ENCODE data around the gene TSPAN32.

TSPAN32 gene

GRCh38 chr11:2302896-2303626, 1.2 kb downstream of the TSPAN32 start:
- H3K4me1 Mint-ChIP-seq (ENCODE audit: low read depth) = peaks cover 66% of the 10 kb centered on the region
- H3K4me3 Mint-ChIP-seq = peak overlapping the region; percentile 89
- H3K27me3 Mint-ChIP-seq = no peaks in the 10 kb centered on the region
- H3K9me3 Mint-ChIP-seq = no peaks in the 10 kb centered on the region
- H3K27ac Mint-ChIP-seq = peak overlapping the region; percentile 87
- no peaks in the 10 kb centered on the region for H3K36me3 Mint-ChIP-seq (ENCODE audit: low read depth)

- H3K4me1 Mint-ChIP-seq (ENCODE audit: low read depth) = peaks cover 64% of the 10 kb centered on the region
- peak overlapping the region; percentile 87 for H3K27ac Mint-ChIP-seq
- peak overlapping the region; percentile 89 for H3K4me3 Mint-ChIP-seq
- no peaks in the 10 kb centered on the region for H3K27me3 Mint-ChIP-seq
- H3K9me3 Mint-ChIP-seq = no peaks in the 10 kb centered on the region
- H3K36me3 Mint-ChIP-seq (ENCODE audit: low read depth) = no peaks in the 10 kb centered on the region
Observed at GRCh38 chr11:2303627-2304505, 2.1 kb downstream of the TSPAN32 start.

GRCh38 chr11:2304506-2305139, 2.8 kb downstream of the TSPAN32 start:
- H3K36me3 Mint-ChIP-seq (ENCODE audit: low read depth) = no peaks in the 10 kb centered on the region
- peak overlapping the region; percentile 49 for H3K27ac Mint-ChIP-seq
- peak overlapping the region; percentile 20 for H3K4me3 Mint-ChIP-seq
- H3K27me3 Mint-ChIP-seq = no peaks in the 10 kb centered on the region
- H3K9me3 Mint-ChIP-seq = no peaks in the 10 kb centered on the region
- H3K4me1 Mint-ChIP-seq (ENCODE audit: low read depth) = peaks cover 57% of the 10 kb centered on the region

GRCh38 chr11:2305140-2305778, 3.4 kb downstream of the TSPAN32 start:
- H3K4me1 Mint-ChIP-seq (ENCODE audit: low read depth) = peaks cover 54% of the 10 kb centered on the region
- H3K4me3 Mint-ChIP-seq = peak overlapping the region; percentile 50
- H3K27ac Mint-ChIP-seq = peak overlapping the region; percentile 36
- no peaks in the 10 kb centered on the region for H3K9me3 Mint-ChIP-seq
- no peaks in the 10 kb centered on the region for H3K27me3 Mint-ChIP-seq
- H3K36me3 Mint-ChIP-seq (ENCODE audit: low read depth) = no peaks in the 10 kb centered on the region

- H3K9me3 Mint-ChIP-seq = no peaks in the 10 kb centered on the region
- peaks cover 48% of the 10 kb centered on the region for H3K4me1 Mint-ChIP-seq (ENCODE audit: low read depth)
- peak overlapping the region; percentile 50 for H3K4me3 Mint-ChIP-seq
- H3K27me3 Mint-ChIP-seq = no peaks in the 10 kb centered on the region
- peak overlapping the region; percentile 85 for H3K27ac Mint-ChIP-seq
- H3K36me3 Mint-ChIP-seq (ENCODE audit: low read depth) = no peaks in the 10 kb centered on the region
Observed at GRCh38 chr11:2305788-2306451, 4.1 kb downstream of the TSPAN32 start.

GRCh38 chr11:2306452-2306823, 4.6 kb downstream of the TSPAN32 start:
- Mint-ChIP-seq H3K27me3 (no peaks in the 10 kb centered on the region), H3K9me3 (no peaks in the 10 kb centered on the region), H3K4me1 (ENCODE audit: low read depth) (peaks cover 43% of the 10 kb centered on the region), H3K4me3 (peak overlapping the region; percentile 50), H3K27ac (peak overlapping the region; percentile 85), H3K36me3 (ENCODE audit: low read depth) (no peaks in the 10 kb centered on the region)

- no peaks in the 10 kb centered on the region for H3K36me3 Mint-ChIP-seq (ENCODE audit: low read depth)
- H3K27ac Mint-ChIP-seq = no peak overlapping the region
- peaks cover 39% of the 10 kb centered on the region for H3K4me1 Mint-ChIP-seq (ENCODE audit: low read depth)
- no peak overlapping the region for H3K4me3 Mint-ChIP-seq
- no peaks in the 10 kb centered on the region for H3K27me3 Mint-ChIP-seq
- no peaks in the 10 kb centered on the region for H3K9me3 Mint-ChIP-seq
Observed at GRCh38 chr11:2306877-2307500, 5.2 kb downstream of the TSPAN32 start.

GRCh38 chr11:2307501-2308331, 5.9 kb downstream of the TSPAN32 start:
- peak overlapping the region; percentile 5 for H3K27ac Mint-ChIP-seq
- H3K4me1 Mint-ChIP-seq (ENCODE audit: low read depth) = peaks cover 35% of the 10 kb centered on the region
- no peaks in the 10 kb centered on the region for H3K27me3 Mint-ChIP-seq

GRCh38 chr11:2308713-2309112, 6.9 kb downstream of the TSPAN32 start:
- Mint-ChIP-seq H3K9me3 (no peaks in the 10 kb centered on the region), H3K36me3 (ENCODE audit: low read depth) (no peaks in the 10 kb centered on the region), H3K4me1 (ENCODE audit: low read depth) (peaks cover 25% of the 10 kb centered on the region), H3K27me3 (no peaks in the 10 kb centered on the region), H3K27ac (no peak overlapping the region), H3K4me3 (no peak overlapping the region)

More at GRCh38 chr11:2307501-2308331, 5.9 kb downstream of the TSPAN32 start:
- Mint-ChIP-seq H3K9me3 (no peaks in the 10 kb centered on the region), H3K36me3 (ENCODE audit: low read depth) (no peaks in the 10 kb centered on the region), H3K4me3 (no peak overlapping the region)

- Mint-ChIP-seq H3K4me1 (ENCODE audit: low read depth) (peaks cover 17% of the 10 kb centered on the region), H3K27ac (no peak overlapping the region), H3K4me3 (no peak overlapping the region), H3K9me3 (no peaks in the 10 kb centered on the region), H3K27me3 (no peaks in the 10 kb centered on the region), H3K36me3 (ENCODE audit: low read depth) (no peaks in the 10 kb centered on the region)
Observed at GRCh38 chr11:2309251-2310072, 7.6 kb downstream of the TSPAN32 start.

GRCh38 chr11:2310073-2310785, 8.4 kb downstream of the TSPAN32 start:
- H3K4me1 Mint-ChIP-seq (ENCODE audit: low read depth) = peaks cover 12% of the 10 kb centered on the region
- H3K27me3 Mint-ChIP-seq = no peaks in the 10 kb centered on the region
- no peak overlapping the region for H3K4me3 Mint-ChIP-seq
- no peak overlapping the region for H3K27ac Mint-ChIP-seq
- no peaks in the 10 kb centered on the region for H3K36me3 Mint-ChIP-seq (ENCODE audit: low read depth)
- no peaks in the 10 kb centered on the region for H3K9me3 Mint-ChIP-seq

GRCh38 chr11:2310786-2311352, 9.1 kb downstream of the TSPAN32 start:
- H3K9me3 Mint-ChIP-seq = no peaks in the 10 kb centered on the region
- H3K4me1 Mint-ChIP-seq (ENCODE audit: low read depth) = peaks cover 7% of the 10 kb centered on the region
- H3K27me3 Mint-ChIP-seq = no peaks in the 10 kb centered on the region
- H3K27ac Mint-ChIP-seq = no peak overlapping the region
- no peak overlapping the region for H3K4me3 Mint-ChIP-seq
- H3K36me3 Mint-ChIP-seq (ENCODE audit: low read depth) = no peaks in the 10 kb centered on the region
